Astrocyte (in vitro differentiated cells and primary cell): Measurements from ENCODE around the gene PDE4C. TPM values are rescaled to one million over a fixed set of nuclear protein-coding genes. Genes with fewer than 3 reads are reported as not detected.

Experiments
- DNase-seq: peaks from one replicate; pipeline ENCODE4 v3.0.0-alpha.2; 2010; ENCODE audit warnings: low read depth
- FAIRE-seq: peaks from 2 replicates; lab custom pipeline; 2011; peaks lifted over from hg19 to GRCh38; lab: Jason Lieb, UNC
- H2AFZ ChIP-seq: 2 replicates; pipeline ENCODE4 v1.6.0; 2012; ENCODE audit warnings: low read depth, low read length, inconsistent platforms
- H3K27ac ChIP-seq: 2 replicates; pipeline ENCODE4 v1.5.1; 2011; ENCODE audit warnings: low read depth, low read length, inconsistent platforms
- H3K27me3 ChIP-seq: 2 replicates; pipeline ENCODE4 v1.6.0; 2011; ENCODE audit warnings: low read length, inconsistent platforms; ENCODE audit not compliant: insufficient read depth
- H3K36me3 ChIP-seq: 2 replicates; pipeline ENCODE4 v1.5.1; 2011; ENCODE audit warnings: low read length, inconsistent platforms; ENCODE audit not compliant: insufficient read depth
- H3K4me1 ChIP-seq: 2 replicates; pipeline ENCODE4 v1.5.1; 2011; ENCODE audit warnings: low read length, inconsistent platforms; ENCODE audit not compliant: insufficient read depth
- H3K4me2 ChIP-seq: 2 replicates; pipeline ENCODE4 v1.6.0; 2012; ENCODE audit warnings: low read length, inconsistent platforms
- H3K4me3 ChIP-seq: 2 replicates; pipeline ENCODE4 v1.5.1; 2011; ENCODE audit warnings: low read depth, mild to moderate bottlenecking, low read length, inconsistent platforms; ENCODE audit not compliant: insufficient read depth
- H3K79me2 ChIP-seq: 2 replicates; pipeline ENCODE4 v1.6.0; 2012; ENCODE audit warnings: mild to moderate bottlenecking, low read length, inconsistent platforms; ENCODE audit not compliant: insufficient read depth
- H3K9ac ChIP-seq: 2 replicates; pipeline ENCODE4 v1.6.0; 2012; ENCODE audit warnings: mild to moderate bottlenecking, low read length, inconsistent platforms
- H3K9me3 ChIP-seq: 2 replicates; pipeline ENCODE4 v1.5.1; 2012; ENCODE audit warnings: low read depth, mild to moderate bottlenecking, low read length, inconsistent platforms; ENCODE audit not compliant: insufficient read depth
- H4K20me1 ChIP-seq: 2 replicates; pipeline ENCODE4 v1.6.0; 2012; ENCODE audit warnings: low read length, inconsistent platforms; ENCODE audit not compliant: insufficient read depth
- H3K27ac Mint-ChIP-seq: one replicate; pipeline ENCODE4 v1.8.0; 2021; ENCODE audit warnings: mild to moderate bottlenecking, mixed read lengths; ENCODE audit not compliant: unreplicated experiment
- H3K27me3 Mint-ChIP-seq: one replicate; pipeline ENCODE4 v1.8.0; 2021; ENCODE audit warnings: low read depth, mixed read lengths; ENCODE audit not compliant: unreplicated experiment
- H3K36me3 Mint-ChIP-seq: one replicate; pipeline ENCODE4 v1.8.0; 2021; ENCODE audit warnings: low read depth, mixed read lengths; ENCODE audit not compliant: unreplicated experiment
- H3K4me1 Mint-ChIP-seq: one replicate; pipeline ENCODE4 v1.8.0; 2021; ENCODE audit warnings: low read depth, mixed read lengths; ENCODE audit not compliant: unreplicated experiment
- H3K4me3 Mint-ChIP-seq: one replicate; pipeline ENCODE4 v1.8.0; 2021; ENCODE audit warnings: mild to moderate bottlenecking, moderate library complexity, mixed read lengths; ENCODE audit not compliant: unreplicated experiment
- H3K9me3 Mint-ChIP-seq: one replicate; pipeline ENCODE4 v1.8.0; 2021; ENCODE audit warnings: mild to moderate bottlenecking, mixed read lengths; ENCODE audit not compliant: unreplicated experiment
- CTCF ChIP-seq: IDR thresholded peaks from 2 replicates; pipeline ENCODE4 v1.5.1; 2011; ENCODE audit warnings: low read depth, mild to moderate bottlenecking, inconsistent platforms, low read length, moderate library complexity; ENCODE audit not compliant: insufficient read depth
- EZH2 ChIP-seq: IDR thresholded peaks from 2 replicates; pipeline ENCODE4 v1.6.1; 2012; ENCODE audit warnings: mild to moderate bottlenecking, low read length, inconsistent platforms; ENCODE audit not compliant: insufficient read depth
- total RNA-seq: library from RNA; stranded (reverse); gene quantifications from 2 replicates; pipeline ENCODE4 v1.2.1, GENCODE V29; 2021

PDE4C gene
- total RNA-seq, 1 donor from 2014 or later: 0.64 TPM

- TF ChIP-seq EZH2: no peak
- no peak for TF ChIP-seq CTCF
- Histone ChIP-seq H3K27ac (no peak overlapping the region), H3K9me3 (no peaks in the 10 kb centered on the region), H3K4me2 (no peak overlapping the region), H3K36me3 (no peaks in the 10 kb centered on the region), H3K79me2 (peaks cover 7% of the 10 kb centered on the region), H4K20me1 (peaks cover 6% of the 10 kb centered on the region), H3K4me1 (peaks cover 9% of the 10 kb centered on the region), H3K4me3 (no peak overlapping the region), H2AFZ (no peak overlapping the region), H3K27me3 (no peaks in the 10 kb centered on the region), H3K9ac (no peak overlapping the region)
- no peak for FAIRE-seq
- no peak for DNase-seq
- no peaks in the 10 kb centered on the region for H3K9me3 Mint-ChIP-seq
- H3K27ac Mint-ChIP-seq: no peak overlapping the region
- peaks cover 9% of the 10 kb centered on the region for H3K36me3 Mint-ChIP-seq
- H3K4me1 Mint-ChIP-seq: peaks cover 3% of the 10 kb centered on the region
- H3K4me3 Mint-ChIP-seq: no peak overlapping the region
- no peaks in the 10 kb centered on the region for H3K27me3 Mint-ChIP-seq
These were observed 29.8 kb downstream of the PDE4C start for GRCh38 chr19:18196511-18196845.

- DNase-seq: peak; percentile 51
- peak overlapping the region; percentile 7 for H3K27ac Mint-ChIP-seq
- TF ChIP-seq CTCF (no peak), EZH2 (no peak)
- H3K36me3 ChIP-seq: no peaks in the 10 kb centered on the region
- peak overlapping the region; percentile 95 for H3K4me2 ChIP-seq
- FAIRE-seq: no peak
- no peaks in the 10 kb centered on the region for H3K27me3 ChIP-seq
- H3K4me3 ChIP-seq: no peak overlapping the region
- peaks cover 3% of the 10 kb centered on the region for H3K4me1 Mint-ChIP-seq
- peaks cover 6% of the 10 kb centered on the region for H4K20me1 ChIP-seq
- no peak overlapping the region for H3K27ac ChIP-seq
- H3K79me2 ChIP-seq: peaks cover 7% of the 10 kb centered on the region
- no peaks in the 10 kb centered on the region for H3K9me3 Mint-ChIP-seq
- no peak overlapping the region for H3K9ac ChIP-seq
- peak overlapping the region; percentile 89 for H3K4me3 Mint-ChIP-seq
- peaks cover 9% of the 10 kb centered on the region for H3K4me1 ChIP-seq
- H2AFZ ChIP-seq: no peak overlapping the region
- no peaks in the 10 kb centered on the region for H3K9me3 ChIP-seq
- H3K27me3 Mint-ChIP-seq: no peaks in the 10 kb centered on the region
- H3K36me3 Mint-ChIP-seq: peaks cover 5% of the 10 kb centered on the region
These were observed 31.5 kb downstream of the PDE4C start for GRCh38 chr19:18194554-18195238.

- Mint-ChIP-seq H3K4me3 (peak overlapping the region; percentile 89), H3K27me3 (no peaks in the 10 kb centered on the region), H3K9me3 (no peaks in the 10 kb centered on the region), H3K36me3 (peaks cover 5% of the 10 kb centered on the region), H3K4me1 (peaks cover 3% of the 10 kb centered on the region), H3K27ac (peak overlapping the region; percentile 41)
- peaks cover 6% of the 10 kb centered on the region for H4K20me1 ChIP-seq
- DNase-seq (no peak), FAIRE-seq (no peak)
- no peaks in the 10 kb centered on the region for H3K9me3 ChIP-seq
- H3K4me3 ChIP-seq: peak overlapping the region; percentile 74
- no peaks in the 10 kb centered on the region for H3K27me3 ChIP-seq
- TF ChIP-seq EZH2 (no peak), CTCF (no peak)
- H3K27ac ChIP-seq: no peak overlapping the region
- peak overlapping the region; percentile 64 for H2AFZ ChIP-seq
- H3K79me2 ChIP-seq: peaks cover 7% of the 10 kb centered on the region
- H3K4me1 ChIP-seq: peaks cover 9% of the 10 kb centered on the region
- peak overlapping the region; percentile 84 for H3K9ac ChIP-seq
- H3K4me2 ChIP-seq: peak overlapping the region; percentile 95
- H3K36me3 ChIP-seq: no peaks in the 10 kb centered on the region
These were observed 32.1 kb downstream of the PDE4C start for GRCh38 chr19:18194181-18194530.
